Choroid plexus epithelial cell (primary cell): ENCODE data around the gene MYLK.

Experiments used
- DNase-seq: peaks from one replicate; pipeline ENCODE4 v3.0.0-alpha.2; 2010; ENCODE audit warnings: low read depth
- H3K4me3 ChIP-seq: 2 replicates; pipeline ENCODE4 v1.5.1; 2011; ENCODE audit warnings: low read depth, mild to moderate bottlenecking, control low read depth, low read length, moderate library complexity
- CTCF ChIP-seq: conservative IDR thresholded peaks from 2 replicates; pipeline ENCODE4 v1.5.1; 2011; ENCODE audit warnings: low read depth, mild to moderate bottlenecking, control low read depth, inconsistent platforms, low read length, moderate library complexity

The MYLK gene

GRCh38 chr3:123805504-123805903, 78.6 kb downstream of the MYLK start:
- DNase-seq: no peak
- H3K4me3 ChIP-seq: no peak overlapping the region
- TF ChIP-seq CTCF: no peak

GRCh38 chr3:123805101-123805500, 79.0 kb downstream of the MYLK start:
- no peak overlapping the region for H3K4me3 ChIP-seq
- no peak for DNase-seq
- no peak for TF ChIP-seq CTCF

DNA sequence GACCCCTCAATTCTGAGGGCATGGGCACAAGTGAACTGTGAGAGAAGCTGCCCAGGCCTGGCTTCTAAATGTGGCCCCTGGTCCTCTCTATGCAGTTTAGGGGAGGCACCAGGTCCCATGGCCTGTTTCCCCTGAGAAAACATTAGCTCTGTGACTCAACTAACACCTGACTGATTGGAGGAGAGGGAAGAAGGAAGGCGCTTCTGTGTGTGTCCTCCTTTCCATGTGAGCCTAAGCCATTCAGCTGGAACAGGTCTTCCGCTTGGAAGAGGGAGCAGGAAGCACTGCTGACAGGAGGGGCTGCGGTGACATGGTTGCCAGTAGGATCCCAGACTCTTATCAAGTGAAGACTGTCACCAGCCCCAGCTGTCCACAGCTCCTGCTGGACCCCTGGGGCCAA, 79.5 kb downstream of the MYLK start:
- TF ChIP-seq CTCF: no peak
- no peak for DNase-seq
- H3K4me3 ChIP-seq: no peak overlapping the region

DNA sequence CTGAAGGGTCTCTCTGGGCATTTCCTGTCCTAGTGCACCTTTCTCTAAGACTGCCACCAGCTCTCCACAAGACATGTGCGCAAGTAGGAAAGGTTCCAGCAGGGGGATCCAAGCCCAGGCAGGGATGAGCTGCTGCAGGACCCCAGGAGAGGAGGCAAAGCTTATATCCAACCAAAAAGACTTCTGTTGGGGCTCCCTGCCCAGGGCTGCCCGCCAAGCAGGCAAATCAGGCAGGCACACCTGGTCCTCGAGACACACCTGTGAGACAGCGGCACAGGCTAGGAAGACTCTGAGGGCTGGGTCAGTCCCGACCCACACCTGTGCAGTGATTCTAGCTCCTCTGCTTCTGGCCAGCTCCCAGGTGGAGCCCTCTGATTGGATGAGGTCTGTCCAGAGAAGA, 80.6 kb downstream of the MYLK start:
- H3K4me3 ChIP-seq: no peak overlapping the region
- TF ChIP-seq CTCF: no peak
- no peak for DNase-seq

GRCh38 chr3:123802007-123802625, 82.0 kb downstream of the MYLK start:
- no peak overlapping the region for H3K4me3 ChIP-seq
- no peak for DNase-seq
- TF ChIP-seq CTCF: no peak

DNA sequence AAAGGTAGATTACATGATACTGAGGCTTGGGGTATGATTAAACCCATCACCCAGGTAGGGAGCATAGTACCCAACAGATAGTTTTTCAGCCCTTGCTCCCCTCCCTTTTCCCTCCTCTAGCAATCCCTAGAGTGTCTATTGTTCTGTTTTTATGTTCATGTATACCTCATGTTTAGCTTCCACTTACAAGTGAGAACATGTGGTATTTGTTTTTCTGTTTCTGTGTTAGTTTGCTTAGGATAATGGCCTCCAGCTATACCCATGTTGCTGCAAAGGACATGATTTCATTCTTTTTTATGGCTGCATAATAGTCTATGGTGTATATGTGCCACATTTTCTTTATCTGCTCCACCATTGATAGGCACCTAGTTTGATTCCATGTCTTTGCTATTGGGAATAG, 82.7 kb downstream of the MYLK start:
- no peak for DNase-seq
- TF ChIP-seq CTCF: no peak
- H3K4me3 ChIP-seq: no peak overlapping the region

DNA sequence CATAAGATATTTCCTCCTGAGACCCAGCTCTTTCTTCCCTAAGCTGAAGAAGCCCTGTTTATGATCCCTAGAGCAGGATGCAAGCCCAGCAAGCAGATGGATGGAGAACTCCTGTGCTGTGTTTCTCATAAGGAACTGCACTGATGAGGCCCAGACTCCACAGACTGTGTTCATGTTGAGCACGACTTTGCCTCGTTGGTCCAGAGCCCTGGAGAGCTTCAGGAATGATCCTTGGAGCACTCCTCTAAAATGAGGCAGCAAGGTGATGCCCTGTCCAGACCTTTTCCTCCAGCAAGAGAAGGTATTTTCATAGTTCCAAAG, 83.8 kb downstream of the MYLK start:
- H3K4me3 ChIP-seq: no peak overlapping the region
- DNase-seq: no peak
- no peak for TF ChIP-seq CTCF
